Endometrium (tissue), 2 donors: ENCODE data around the gene MYLK3.

Source experiments
- FAIRE-seq: peaks from 2 replicates; lab custom pipeline; 2012; peaks lifted over from hg19 to GRCh38; lab: Jason Lieb, UNC
- donor health status: control.
- donor health status: control.

MYLK3 gene

DNA sequence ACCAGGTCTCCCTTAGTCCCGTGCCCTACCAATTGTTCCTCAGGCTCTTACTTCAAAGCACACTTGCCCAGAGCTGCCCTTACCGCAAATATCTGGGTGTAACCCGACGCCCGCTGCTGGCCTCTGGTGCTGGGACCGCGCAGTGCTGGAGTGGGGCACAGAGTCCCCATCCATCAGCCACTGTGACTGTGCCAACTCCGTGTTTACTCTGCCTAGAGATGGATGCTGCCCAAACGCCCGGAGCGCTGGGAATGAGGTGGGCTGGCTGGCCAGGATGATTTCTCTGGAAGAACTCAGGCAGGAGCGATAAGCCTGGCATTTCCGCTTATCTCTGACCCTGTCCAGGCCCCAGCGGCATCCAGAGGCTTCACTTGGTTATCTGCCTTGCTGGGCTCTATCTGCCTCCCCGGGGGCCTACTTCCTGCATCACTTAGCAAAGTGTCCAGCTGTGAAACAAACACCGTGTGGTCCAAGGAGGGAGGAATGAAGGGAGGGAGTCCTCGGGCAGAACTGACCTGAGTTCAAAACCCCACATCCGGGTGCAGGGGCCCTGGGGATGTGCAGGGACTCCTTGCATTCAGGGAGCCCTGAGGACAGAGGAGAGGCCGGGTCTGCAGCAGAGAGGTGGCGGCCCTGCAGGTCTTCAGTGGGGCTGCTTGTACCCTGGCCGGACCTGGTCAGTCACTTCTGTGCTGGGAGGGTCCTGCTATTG, 9.4 kb upstream of the MYLK3 start:
- no peak for FAIRE-seq

- FAIRE-seq = no peak
Observed at GRCh38 chr16:46756772-46757171, 8.6 kb upstream of the MYLK3 start.

DNA sequence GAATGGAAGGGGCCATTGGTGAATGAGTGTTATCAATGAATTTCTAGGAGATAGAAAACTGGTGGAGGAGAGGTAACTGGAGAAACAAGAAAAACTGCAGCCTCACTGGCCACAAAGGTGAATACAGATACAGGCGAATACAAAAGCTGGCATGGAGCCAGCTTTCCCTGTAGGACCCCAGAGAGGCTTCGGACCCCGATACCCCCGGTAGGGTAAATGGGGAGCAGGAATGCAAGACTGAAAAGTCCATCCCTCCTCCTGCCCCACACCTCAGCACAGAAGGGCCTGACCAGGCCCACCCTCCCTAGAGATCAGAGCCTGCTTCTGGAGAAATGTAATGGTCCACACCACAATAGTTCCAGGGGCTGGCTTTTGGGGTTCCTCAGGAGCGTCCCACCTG, 4.9 kb upstream of the MYLK3 start:
- no peak for FAIRE-seq

DNA sequence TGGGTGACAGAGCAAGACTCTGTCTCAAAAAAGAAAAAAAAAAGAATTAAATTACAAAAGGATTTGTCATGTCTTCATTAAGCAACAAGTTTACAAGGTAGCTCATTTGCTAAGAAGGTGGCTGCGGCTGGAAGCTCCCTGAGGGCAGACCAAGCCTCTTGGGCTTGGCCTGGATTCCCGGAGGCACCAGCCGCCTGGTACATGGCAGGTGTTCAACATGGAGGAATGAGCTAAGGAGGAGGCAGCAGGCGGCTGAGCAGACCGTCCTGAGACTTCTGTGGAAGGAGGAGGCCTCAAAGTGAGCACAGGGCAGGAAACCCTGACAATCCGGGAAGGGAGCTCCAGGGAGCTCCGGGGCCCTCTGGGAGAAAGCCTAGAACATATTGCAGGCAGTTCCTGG, 3.2 kb upstream of the MYLK3 start:
- no peak for FAIRE-seq

DNA sequence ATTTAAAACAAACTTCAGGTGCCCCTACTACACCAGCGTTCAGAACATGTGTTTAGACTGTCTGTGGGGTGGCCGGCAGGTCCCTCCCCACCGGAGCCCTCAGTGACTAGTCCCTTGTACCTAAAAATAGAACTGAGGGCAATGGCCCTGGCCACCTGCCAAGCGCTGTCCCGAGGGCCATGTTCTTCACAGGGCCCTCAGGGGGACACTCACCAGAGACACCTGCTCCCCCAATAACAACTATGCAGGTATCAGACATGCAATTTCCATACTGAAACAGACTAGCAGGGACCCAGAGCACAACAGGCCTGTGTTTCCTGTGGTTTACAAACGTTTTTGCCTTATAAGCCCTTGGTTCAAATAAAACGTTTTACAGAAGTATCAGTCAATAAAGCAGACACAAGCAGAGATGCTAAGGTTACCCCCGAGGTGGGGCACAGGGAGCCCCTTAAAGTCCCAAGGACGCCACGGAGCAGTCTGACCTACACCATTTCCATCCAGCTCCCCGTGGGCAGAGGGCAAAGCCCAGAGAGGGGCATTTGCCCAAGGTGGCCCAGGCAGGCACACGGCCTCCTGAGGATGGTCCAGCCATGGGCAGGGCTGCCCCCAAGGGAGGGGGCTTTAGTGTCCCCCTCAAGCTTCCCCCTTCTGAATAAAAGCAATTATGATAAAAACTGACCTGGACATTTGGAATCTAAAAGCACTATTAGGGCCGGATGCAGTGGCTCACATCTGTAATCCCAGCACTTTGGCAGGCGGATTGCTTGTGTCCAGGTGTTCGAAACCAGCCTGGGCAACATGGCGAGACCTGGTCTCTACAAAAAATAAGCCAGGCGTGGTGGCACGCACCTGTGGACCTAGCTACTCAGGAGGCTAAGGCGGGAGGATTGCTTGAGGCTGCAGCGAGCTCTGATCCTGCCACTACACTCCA, 896 bp upstream of the MYLK3 start:
- no peak for FAIRE-seq

DNA sequence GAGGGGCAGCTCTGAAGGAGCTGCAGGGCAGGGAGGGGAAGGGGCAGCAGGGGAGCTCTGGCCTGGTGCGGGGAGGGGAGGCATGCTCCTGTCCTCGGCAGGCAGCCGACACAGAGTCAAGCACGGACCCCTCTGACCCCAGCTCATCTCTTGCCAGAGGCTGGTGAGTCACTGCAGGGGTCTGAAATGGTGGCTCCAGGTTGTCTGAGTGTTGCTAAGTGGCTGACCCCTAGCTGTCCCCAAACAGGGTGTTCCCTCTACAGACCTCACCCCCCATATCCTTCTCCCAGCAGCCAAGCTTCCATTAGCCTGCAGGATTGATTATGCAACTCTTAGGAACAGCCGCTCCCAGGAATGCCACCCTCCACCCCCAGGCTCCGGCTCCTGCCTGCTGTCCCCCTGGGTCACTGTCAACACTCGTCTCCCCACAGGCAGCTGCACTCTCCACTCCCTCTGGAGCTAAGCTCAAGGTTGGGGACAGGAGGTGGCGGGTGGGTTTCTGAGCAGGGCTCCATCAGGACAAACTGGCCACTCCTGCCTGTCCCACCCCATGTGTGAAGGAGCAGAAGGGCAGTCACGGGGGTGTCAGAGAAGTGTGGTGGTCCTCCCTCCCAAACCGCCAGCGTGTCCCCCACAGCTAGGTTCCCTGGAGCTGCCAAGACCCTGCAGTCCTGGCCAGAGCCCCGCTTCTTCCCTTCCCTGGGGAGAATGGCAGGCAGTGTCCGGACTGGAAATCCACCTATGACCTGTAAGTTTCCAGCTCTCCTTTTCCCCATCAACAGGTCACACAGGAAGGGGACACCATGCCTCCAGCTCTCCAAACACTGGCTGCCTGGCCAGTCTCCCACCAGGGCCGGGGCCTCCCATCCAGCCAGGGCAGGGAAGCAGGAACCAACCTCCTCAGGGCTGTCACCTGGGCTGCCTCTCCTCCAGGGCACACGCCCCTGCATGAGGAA, 1.0 kb downstream of the MYLK3 start:
- FAIRE-seq = no peak

- FAIRE-seq = no peak
Observed at GRCh38 chr16:46745617-46746016, 2.5 kb downstream of the MYLK3 start.

GRCh38 chr16:46743232-46743719, 4.9 kb downstream of the MYLK3 start:
- FAIRE-seq = no peak

GRCh38 chr16:46739934-46740333, 8.2 kb downstream of the MYLK3 start:
- FAIRE-seq = no peak

DNA sequence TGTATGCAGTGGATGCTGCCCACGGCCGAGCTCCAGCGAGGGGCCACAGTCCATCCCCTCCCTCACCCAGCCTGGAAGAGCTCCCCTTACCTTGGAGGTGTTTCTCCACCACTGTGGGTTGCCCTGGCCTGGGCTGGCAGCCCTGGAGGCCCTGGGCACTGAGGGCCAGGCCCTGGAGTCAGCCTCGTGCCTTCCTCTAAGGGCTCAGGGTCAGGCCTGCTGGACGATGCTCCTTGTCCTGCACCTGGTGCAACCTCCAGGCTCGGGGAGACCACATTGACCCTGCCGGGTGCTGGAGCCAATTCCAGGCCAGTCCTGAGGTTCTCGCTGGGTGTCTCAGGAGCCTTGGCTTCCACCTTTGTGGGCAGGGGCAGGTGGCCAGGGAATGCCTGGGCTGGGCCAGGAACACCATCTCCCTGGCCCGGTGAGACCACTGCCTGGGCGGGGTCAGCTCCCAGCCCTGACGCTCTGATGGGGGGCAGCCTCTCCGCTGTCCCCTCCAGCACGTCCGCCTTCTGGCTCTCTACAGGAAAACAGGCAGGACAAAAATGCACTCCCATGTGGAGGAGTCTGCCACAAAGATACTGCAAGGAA, 10.4 kb downstream of the MYLK3 start:
- no peak for FAIRE-seq

DNA sequence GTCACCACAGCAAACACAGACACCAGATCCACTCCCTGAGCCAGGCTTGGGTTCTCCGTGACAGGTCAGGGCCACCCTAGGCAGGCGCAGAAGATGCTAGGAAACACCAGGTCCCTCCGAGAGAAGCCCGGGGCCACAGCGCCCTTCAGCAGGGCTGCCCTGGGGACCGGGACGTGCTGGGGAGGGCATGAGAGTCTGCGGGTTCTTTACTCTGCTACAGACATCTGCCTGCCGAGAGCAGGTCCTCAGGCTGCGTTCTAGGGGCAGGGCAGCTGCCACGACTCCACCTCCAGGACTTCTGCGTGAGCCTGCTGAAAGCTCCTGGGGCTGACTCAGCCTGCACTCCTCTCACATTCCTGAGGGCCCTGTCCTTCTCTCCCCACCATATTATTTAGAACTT, 11.4 kb downstream of the MYLK3 start:
- FAIRE-seq = no peak

GRCh38 chr16:46733319-46733830, 14.8 kb downstream of the MYLK3 start:
- FAIRE-seq = no peak

- FAIRE-seq = no peak
Observed at GRCh38 chr16:46732561-46732960, 15.6 kb downstream of the MYLK3 start.

GRCh38 chr16:46731691-46732555, 16.2 kb downstream of the MYLK3 start:
- FAIRE-seq = no peak

DNA sequence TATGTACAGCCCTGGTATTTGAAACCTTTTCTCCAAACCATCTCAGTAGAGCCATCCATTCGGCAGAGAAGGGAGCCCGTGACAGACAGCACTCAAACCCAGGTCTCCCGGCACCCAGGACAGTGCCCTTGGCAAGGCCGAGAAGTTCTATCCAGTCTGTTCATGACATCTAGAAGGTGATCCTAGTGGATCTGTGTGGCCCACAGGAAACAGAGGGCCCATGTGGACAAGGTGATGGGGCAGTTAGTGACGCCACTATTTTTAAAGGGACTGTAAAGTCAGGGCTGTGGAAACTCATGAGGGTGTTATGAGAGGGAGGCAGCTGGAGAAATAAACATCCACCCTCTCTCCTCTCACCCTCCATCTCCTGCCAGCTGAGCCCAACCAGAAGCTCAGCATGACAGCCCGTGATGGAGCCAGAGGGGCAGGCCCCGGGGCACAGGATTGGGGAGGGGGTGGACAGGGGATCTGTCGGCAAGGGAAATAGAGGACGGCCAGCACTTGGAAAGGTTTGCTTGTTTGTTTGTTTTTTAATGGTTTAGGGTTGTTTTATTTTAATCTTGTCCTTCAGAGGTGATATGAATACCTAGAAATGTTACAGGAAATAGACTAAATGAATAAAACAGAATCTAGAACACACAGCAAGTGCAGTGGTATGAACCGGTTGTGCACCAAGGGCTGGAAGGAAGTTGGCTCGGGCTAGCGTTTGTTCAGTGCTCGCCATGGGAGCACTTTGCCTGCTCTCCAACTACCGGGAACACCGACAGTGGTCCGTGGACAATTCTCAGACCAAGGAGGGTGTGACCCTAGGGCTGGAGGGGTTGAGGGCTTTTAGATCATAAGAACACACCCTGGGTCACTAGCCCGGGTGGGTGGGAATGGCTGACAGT, 17.1 kb downstream of the MYLK3 start:
- no peak for FAIRE-seq

DNA sequence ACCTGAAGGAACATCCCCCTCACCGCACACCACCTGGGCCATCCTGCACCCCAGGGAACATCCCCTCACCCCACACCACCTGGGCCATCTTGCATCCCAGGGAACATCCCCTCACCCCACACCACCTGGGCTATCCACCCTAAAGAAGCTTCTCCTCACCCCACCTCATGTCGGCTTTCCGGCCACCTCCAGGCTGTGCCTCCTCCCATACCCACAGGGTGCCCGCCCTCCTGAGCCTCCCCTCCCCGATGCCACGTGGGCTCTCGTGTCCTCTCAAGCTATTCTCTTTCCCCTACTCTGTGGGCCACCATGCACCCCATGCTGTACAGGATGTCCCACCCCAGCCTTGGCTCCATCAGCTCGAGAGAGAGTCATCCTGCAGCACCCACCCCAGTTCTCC, 18.0 kb downstream of the MYLK3 start:
- no peak for FAIRE-seq

- FAIRE-seq = no peak
Observed at GRCh38 chr16:46729326-46729995, 18.7 kb downstream of the MYLK3 start.

- no peak for FAIRE-seq
Observed at GRCh38 chr16:46728806-46729205, 19.3 kb downstream of the MYLK3 start.

- no peak for FAIRE-seq
Observed at GRCh38 chr16:46727630-46728029, 20.5 kb downstream of the MYLK3 start.
